Thoracic aorta endothelial cell (primary cell): Measurements from ENCODE around the gene ST8SIA4. TPM values are rescaled to one million over a fixed set of nuclear protein-coding genes. Genes with fewer than 3 reads are reported as not detected.

Experiments
- small RNA-seq: library from RNA; depleted of rRNA; stranded (forward); fragments of <200 nt; gene quantifications from one replicate; pipeline ENCODE3, GENCODE V24; 2012
- total RNA-seq: library from RNA; depleted of rRNA; stranded (reverse); fragments of >200 nt; gene quantifications from 2 replicates; pipeline ENCODE4 v1.2.3, GENCODE V29; 2012

Gene ST8SIA4
- 3.1 and 5.3 TPM in 2 replicates for total RNA-seq

GRCh38 chr5:100903039-100903887, at the start of gene ST8SIA4:
TSS of gene ST8SIA4 (minus strand) at chr5:100903282. CDS start at chr5:100902955, 327 bp downstream.

Small RNAs within 50 kb of the gene (small RNA-seq; reads per million reads assigned to genes)
- not detected for gene MIR548P
